HUES6 (cell line): ENCODE results near the gene OSM.

Experiments
- H3K27ac ChIP-seq: 2 replicates; pipeline ENCODE4 v1.7.0; 2013; ENCODE audit warnings: low read depth, mild to moderate bottlenecking, low read length, inconsistent platforms
- H3K27me3 ChIP-seq: 2 replicates; pipeline ENCODE4 v1.6.1; 2013; ENCODE audit warnings: low read length; ENCODE audit not compliant: control insufficient read depth, insufficient read depth
- H3K36me3 ChIP-seq: 2 replicates; pipeline ENCODE4 v1.6.1; 2013; ENCODE audit warnings: low read length; ENCODE audit not compliant: control insufficient read depth, insufficient read depth
- H3K4me1 ChIP-seq: 2 replicates; pipeline ENCODE4 v1.6.1; 2013; ENCODE audit warnings: low read length; ENCODE audit not compliant: control insufficient read depth, insufficient read depth
- H3K4me3 ChIP-seq: 2 replicates; pipeline ENCODE4 v1.5.1; 2013; ENCODE audit warnings: low read depth, low read length
- H3K9ac ChIP-seq: one replicate; pipeline ENCODE4 v1.6.1; 2013; ENCODE audit warnings: mild to moderate bottlenecking, low read length
- H3K9me3 ChIP-seq: 2 replicates; pipeline ENCODE4 v1.6.1; 2013; ENCODE audit warnings: low read depth, low read length; ENCODE audit not compliant: control insufficient read depth, insufficient read depth

Gene OSM

DNA sequence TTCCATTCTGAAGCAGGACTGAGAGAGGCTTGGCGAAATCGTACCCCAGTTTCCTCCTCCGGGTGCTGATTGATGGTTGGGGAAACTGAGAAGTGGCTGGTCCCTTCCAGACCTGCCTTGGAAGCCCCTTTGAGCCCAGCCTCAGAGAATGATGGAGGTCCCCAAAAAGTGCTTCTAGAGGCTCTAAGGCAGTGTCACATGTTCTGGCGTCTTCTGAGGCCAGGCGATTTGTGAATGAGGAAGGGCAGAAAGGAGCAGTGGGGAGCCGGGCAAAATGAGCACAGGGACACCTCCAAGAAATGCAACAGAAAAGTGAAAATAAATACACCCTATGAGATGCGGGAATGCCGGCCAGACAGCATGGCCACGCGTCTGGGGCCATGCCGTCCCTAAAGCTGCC, 19.1 kb downstream of the OSM start:
- Histone ChIP-seq H3K9ac (no peak overlapping the region), H3K4me1 (peaks cover 35% of the 10 kb centered on the region), H3K4me3 (0 out of 2 replicates have a peak overlapping the region, but pooled peaks have one; percentile 85), H3K9me3 (no peaks in the 10 kb centered on the region), H3K36me3 (peaks cover 13% of the 10 kb centered on the region), H3K27me3 (peaks cover 21% of the 10 kb centered on the region; the same call in 1 of the 2 replicates), H3K27ac (no peak overlapping the region)

DNA sequence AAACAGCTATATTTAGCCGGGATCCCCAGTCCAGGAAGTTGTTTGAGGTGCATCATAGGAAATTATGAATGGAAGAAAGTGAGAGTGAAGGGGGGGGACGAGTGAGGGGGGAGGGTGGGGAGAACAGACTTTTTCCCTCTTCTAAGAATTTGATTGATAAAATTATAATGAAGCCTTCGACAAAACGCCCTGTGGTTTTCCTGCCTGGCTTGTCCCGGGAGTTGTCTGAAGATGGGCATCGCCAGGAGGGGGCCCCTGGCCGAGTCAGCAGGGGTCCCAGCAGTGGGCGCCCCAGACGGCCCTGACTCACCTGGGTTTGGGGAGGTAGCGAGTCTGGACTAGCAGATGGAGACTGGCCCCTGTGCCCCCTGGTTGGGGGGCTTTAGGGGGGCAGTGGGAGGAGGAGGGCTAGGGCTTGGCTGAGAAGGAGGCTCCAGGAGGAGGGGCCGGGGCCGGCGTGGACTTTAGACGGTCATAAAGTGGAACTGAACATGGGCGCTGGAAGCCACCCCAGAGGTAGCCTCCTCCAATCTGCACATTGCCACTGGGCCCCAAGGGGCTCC, 19.8 kb downstream of the OSM start:
- Histone ChIP-seq H3K9me3 (no peaks in the 10 kb centered on the region), H3K27ac (no peak overlapping the region), H3K27me3 (peaks cover 21% of the 10 kb centered on the region; the same call in 1 of the 2 replicates), H3K4me1 (peaks cover 29% of the 10 kb centered on the region), H3K4me3 (peak overlapping the region; percentile 85), H3K36me3 (peaks cover 14% of the 10 kb centered on the region), H3K9ac (peak overlapping the region; percentile 75)

DNA sequence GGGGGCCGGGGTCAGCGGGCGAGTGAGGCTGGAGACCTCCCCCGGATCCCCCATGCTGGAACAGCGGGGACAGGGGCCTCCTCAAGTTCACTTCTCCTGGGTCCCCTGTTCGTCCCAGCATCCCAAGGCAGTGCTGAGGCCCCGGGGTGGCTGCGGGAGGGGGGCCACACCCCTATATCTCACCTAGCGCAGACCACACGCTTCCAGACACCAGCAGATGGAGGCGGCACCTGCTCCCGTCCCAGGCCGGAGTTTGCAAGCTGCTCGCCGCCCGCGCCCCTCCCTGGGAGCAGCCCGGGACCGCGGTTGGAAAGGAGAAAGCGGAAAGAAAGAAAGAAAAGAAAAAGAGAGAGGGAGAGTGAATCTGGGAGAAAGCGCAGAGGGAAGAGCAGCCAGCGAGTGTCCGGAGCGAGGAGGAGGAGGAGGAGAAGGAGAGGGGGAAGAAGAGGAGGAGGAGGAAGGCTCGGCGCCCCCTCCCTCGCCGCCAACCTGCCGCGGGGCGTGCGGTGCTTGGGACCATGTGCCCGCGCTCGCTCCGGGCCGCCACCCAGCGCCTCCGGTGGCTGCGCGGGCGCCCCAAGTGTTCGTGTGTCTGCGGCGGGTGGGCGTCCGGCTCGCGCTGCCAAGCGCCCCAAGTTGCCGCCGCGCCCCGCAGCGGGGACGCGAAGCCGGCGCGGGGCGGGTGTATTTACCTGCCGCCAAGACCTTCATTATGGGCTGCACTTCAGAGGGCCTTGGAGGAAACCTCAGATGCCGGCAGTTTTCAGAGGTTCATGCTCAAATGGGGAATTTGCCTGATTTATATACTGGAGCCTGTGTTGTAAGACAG, 20.5 kb downstream of the OSM start, which contains the start of gene LIF:
Gene LIF, minus strand, starts transcription at position 775 of the 829 bp plus-strand sequence. Its CDS starts 64 bp downstream, at position 711.
- no peaks in the 10 kb centered on the region for H3K9me3 ChIP-seq
- peak within 1 kb of the TSS; percentile 75 for H3K9ac ChIP-seq
- peak within 1 kb of the TSS; percentile 42; the same call in 1 of the 2 replicates for H3K27ac ChIP-seq
- H3K4me1 ChIP-seq, result peaks cover 31% of the 10 kb centered on the region
- peaks cover 16% of the 10 kb centered on the region for H3K36me3 ChIP-seq
- peak within 1 kb of the TSS; percentile 85 for H3K4me3 ChIP-seq
- peaks cover 21% of the 10 kb centered on the region; the same call in 1 of the 2 replicates for H3K27me3 ChIP-seq

DNA sequence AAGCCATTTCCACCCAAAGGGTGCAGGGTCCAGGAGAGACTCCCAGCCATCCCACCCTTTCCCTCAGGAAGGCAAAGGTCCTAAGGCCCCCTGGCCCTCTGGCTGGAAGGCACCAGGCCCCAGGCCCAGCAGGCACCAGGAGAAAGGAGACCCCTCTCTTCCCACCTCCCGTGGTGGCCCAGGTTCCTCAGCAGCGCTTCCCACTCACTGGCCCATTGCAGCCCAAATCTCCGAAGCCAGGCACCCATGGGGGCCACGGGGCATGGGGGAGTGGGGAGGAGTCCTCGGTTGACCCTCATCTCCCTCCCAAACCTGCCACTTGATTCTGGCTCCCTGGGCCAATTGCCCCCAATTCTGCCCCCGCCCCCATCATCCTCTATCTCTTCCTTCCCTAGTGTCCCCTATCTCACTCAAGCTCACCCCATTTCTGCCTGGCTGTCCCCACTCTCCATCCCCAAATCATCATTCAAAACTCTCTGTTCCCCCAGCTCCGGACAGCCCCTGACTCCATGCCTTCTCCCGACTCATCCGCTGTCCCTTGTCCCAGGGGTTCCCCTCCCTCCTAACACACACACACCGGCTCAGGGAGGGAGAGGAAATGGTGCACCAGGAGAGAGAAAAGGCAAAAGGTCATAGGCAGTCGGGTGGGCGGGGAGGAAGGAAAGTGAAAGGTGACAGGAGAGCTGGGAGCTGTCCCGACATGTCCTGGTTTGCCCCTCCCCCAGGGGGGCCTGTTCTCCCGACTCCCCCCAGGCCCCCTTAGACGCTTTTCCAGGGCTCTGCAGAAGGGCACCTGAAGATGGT, 21.3 kb downstream of the OSM start:
- Histone ChIP-seq H3K27ac (peak overlapping the region; percentile 42; the same call in 1 of the 2 replicates), H3K36me3 (peaks cover 16% of the 10 kb centered on the region), H3K9ac (peak overlapping the region; percentile 75), H3K4me1 (peaks cover 31% of the 10 kb centered on the region), H3K4me3 (peak overlapping the region; percentile 85), H3K27me3 (peaks cover 21% of the 10 kb centered on the region; the same call in 1 of the 2 replicates), H3K9me3 (no peaks in the 10 kb centered on the region)

DNA sequence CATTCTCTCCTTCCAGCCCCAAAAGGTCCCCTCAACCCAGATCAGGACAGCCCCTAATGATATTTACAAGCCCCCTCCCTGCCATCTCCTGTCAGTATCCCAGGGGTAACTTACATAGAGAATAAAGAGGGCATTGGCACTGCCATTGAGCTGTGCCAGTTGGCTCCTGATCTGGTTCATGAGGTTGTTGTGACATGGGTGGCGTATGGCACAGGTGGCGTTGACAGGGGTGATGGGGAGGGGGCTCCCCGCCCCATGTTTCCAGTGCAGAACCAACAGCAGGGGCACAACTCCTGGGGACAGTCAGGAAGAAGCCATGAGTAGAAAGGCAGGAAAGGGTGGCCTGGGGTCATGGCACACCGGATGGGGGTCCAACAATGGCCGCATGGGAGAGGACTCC, 22.0 kb downstream of the OSM start:
- H3K27ac ChIP-seq, result no peak overlapping the region

DNA sequence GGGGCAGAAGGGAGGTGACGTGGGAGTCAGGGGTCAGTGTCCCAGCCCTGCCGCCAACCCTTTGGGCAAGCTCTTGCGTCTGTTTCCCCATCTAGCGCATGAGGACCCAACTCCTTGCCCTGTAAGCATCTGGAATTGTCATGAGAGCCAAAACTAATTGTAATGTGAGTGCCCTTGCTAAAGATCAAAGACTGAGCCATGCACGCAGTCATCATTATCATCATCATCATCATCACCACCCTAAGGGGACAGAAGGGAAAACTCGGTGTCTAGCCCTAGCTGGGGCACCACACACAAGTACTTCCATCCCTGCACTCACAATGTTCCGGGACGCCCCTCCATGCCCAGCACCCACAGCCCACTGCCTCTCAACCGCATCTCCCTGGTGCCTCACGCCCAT, 22.6 kb downstream of the OSM start:
- no peak overlapping the region for H3K27ac ChIP-seq
- no peak overlapping the region for H3K4me3 ChIP-seq
- H3K9me3 ChIP-seq, result no peaks in the 10 kb centered on the region
- H3K36me3 ChIP-seq, result peaks cover 16% of the 10 kb centered on the region
- no peak overlapping the region for H3K9ac ChIP-seq
- peaks cover 31% of the 10 kb centered on the region for H3K4me1 ChIP-seq
- H3K27me3 ChIP-seq, result peaks cover 21% of the 10 kb centered on the region; the same call in 1 of the 2 replicates

More for the DNA sequence above, 22.0 kb downstream of the OSM start:
- peaks cover 16% of the 10 kb centered on the region for H3K36me3 ChIP-seq
- H3K9ac ChIP-seq, result peak overlapping the region; percentile 12
- peaks cover 21% of the 10 kb centered on the region; the same call in 1 of the 2 replicates for H3K27me3 ChIP-seq
- H3K4me1 ChIP-seq, result peaks cover 31% of the 10 kb centered on the region
- no peaks in the 10 kb centered on the region for H3K9me3 ChIP-seq
- 0 out of 2 replicates have a peak overlapping the region, but pooled peaks have one; percentile 85 for H3K4me3 ChIP-seq

DNA sequence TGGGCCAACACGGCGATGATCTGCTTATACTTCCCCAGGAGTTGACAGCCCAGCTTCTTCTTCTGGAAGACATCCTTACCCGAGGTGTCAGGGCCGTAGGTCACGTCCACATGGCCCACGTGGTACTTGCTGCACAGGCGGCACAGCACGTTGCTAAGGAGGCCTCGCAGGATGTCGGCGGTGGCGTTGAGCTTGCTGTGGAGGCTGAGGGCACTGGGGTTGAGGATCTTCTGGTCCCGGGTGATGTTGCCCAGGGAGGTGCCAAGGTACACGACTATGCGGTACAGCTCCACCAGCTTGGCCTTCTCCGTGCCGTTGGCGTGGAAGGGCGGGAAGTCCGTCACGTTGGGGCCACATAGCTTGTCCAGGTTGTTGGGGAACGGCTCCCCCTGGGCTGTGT, 23.0 kb downstream of the OSM start:
- no peaks in the 10 kb centered on the region for H3K9me3 ChIP-seq
- H3K36me3 ChIP-seq, result peaks cover 16% of the 10 kb centered on the region
- H3K4me1 ChIP-seq, result peaks cover 32% of the 10 kb centered on the region
- H3K27me3 ChIP-seq, result peaks cover 21% of the 10 kb centered on the region; the same call in 1 of the 2 replicates
- H3K9ac ChIP-seq, result no peak overlapping the region
- no peak overlapping the region for H3K27ac ChIP-seq
- H3K4me3 ChIP-seq, result no peak overlapping the region

DNA sequence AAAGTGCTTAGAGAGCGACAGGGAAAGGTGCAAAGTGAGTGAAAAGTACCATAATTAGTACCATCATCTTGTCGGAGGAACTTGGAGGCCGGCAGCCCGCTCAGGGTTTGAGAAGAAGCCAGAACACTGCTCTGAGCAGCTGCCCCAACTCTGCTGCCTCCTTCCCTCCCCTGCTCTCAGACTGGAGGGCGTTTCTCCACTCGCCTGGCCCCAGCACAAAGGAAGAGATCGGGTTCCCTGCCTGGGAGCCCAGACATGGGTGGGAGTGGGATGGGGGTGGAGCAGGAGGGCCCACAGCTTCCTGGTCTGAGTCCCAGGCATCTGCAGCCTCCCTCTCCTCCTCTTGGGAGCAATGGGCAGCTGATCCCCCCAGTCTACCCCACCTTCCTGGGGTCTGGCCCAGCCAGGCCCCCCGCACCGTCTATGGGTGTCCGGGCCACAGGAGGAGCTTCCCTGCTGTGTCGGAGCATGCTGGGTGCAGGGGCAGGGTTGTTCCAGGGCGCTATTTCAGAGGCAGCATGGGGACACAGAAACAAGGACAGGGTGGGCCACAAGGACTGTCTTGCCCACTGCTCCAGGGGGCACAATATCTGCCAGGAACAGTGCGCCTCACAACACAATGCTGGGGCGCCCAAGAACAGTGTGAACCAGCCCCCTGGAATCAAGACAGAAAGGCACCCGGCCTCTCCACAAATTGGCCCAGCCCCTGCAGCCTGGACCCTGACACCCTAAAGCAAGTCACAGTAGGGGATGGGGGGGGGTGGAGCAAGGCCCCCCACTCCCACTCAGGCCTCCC, 24.9 kb downstream of the OSM start:
- H3K4me3 ChIP-seq, result no peak overlapping the region
- peaks cover 39% of the 10 kb centered on the region for H3K4me1 ChIP-seq
- peaks cover 16% of the 10 kb centered on the region for H3K36me3 ChIP-seq
- H3K27me3 ChIP-seq, result peaks cover 12% of the 10 kb centered on the region; the same call in 1 of the 2 replicates
- H3K9ac ChIP-seq, result no peak overlapping the region
- no peak overlapping the region for H3K27ac ChIP-seq
- no peaks in the 10 kb centered on the region for H3K9me3 ChIP-seq

DNA sequence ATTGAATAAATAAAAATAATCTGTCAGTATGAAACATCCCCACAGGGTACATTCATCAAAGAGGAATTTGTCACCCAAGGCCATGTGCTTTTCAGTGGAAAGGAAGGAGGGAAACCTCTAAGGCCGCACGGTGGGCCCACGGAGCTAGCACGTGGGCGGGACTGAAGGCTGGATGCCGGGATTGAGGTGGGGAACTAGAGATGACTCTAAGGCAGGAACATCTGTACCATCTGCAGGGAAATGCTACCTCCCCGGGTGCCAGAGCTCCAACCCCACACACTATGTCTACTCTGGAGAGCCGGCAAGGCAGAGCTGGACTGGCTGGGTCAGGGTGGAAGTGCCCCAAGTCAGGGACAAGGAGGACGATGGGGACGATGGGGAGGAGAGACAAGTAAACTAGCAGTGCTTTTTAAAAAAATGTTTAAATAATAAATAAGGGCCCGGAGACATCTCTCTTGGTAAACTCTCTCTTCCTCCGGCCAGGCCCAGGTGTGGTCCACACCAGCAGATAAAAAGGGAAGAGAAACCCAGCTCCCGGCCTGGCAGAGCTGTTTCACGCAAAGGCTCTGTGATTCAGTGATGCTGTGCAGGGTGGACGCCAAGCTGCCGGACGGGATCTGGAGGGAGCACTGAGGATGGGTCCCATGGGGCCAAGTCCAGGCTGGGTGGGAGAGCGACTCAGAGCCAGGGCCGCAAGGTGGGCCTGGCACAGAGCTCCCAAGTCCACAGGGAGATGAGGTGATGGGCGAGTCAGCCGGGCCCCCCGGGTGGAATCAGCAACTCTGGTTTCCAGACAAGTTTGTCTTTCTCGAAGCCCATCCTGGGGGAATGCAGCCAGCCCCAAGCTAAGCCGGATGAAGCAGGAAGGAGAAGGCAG, 25.9 kb downstream of the OSM start:
- Histone ChIP-seq H3K27me3 (peaks cover 4% of the 10 kb centered on the region; the same call in 1 of the 2 replicates), H3K9ac (no peak overlapping the region), H3K36me3 (peaks cover 16% of the 10 kb centered on the region), H3K9me3 (no peaks in the 10 kb centered on the region), H3K4me1 (peaks cover 46% of the 10 kb centered on the region), H3K27ac (no peak overlapping the region), H3K4me3 (no peak overlapping the region)
